H9 (cell line): ENCODE data around the gene MOGAT2. TPM values are rescaled to one million over a fixed set of nuclear protein-coding genes. Genes with fewer than 3 reads are reported as not detected.

Experiments used
- DNase-seq: peaks from one replicate; pipeline ENCODE4 v3.0.0-alpha.2; 2017
- H2AFZ ChIP-seq: one replicate; pipeline ENCODE4 v1.6.1; 2013; ENCODE audit warnings: mild to moderate bottlenecking, low read length, control low read depth, moderate library complexity
- H2AK5ac ChIP-seq: 2 replicates; pipeline ENCODE4 v1.6.1; 2013; ENCODE audit warnings: low read length, control low read depth, mixed read lengths; ENCODE audit not compliant: insufficient read length
- H2BK120ac ChIP-seq: one replicate; pipeline ENCODE4 v1.6.1; 2013; ENCODE audit warnings: low read depth, mild to moderate bottlenecking, low read length, control low read depth, inconsistent platforms; ENCODE audit not compliant: poor library complexity, severe bottlenecking
- H2BK12ac ChIP-seq: 2 replicates; pipeline ENCODE4 v1.6.1; 2013; ENCODE audit warnings: low read length, control low read depth, mixed read lengths, low read depth; ENCODE audit not compliant: insufficient read length
- H2BK15ac ChIP-seq: 2 replicates; pipeline ENCODE4 v1.6.1; 2013; ENCODE audit warnings: low read depth, low read length, control low read depth
- H2BK20ac ChIP-seq: one replicate; pipeline ENCODE4 v1.6.1; 2013; ENCODE audit warnings: low read depth, mild to moderate bottlenecking, low read length, control low read depth, inconsistent platforms; ENCODE audit not compliant: poor library complexity, severe bottlenecking
- H2BK5ac ChIP-seq: 2 replicates; pipeline ENCODE4 v1.6.1; 2013; ENCODE audit warnings: low read length, control low read depth, mixed read lengths; ENCODE audit not compliant: insufficient read length
- H3K14ac ChIP-seq: 2 replicates; pipeline ENCODE4 v1.6.1; 2013; ENCODE audit warnings: low read length, control low read depth; ENCODE audit not compliant: insufficient read depth
- H3K18ac ChIP-seq: 2 replicates; pipeline ENCODE4 v1.6.1; 2013; ENCODE audit warnings: low read depth, mild to moderate bottlenecking, mixed read lengths, low read length, control low read depth; ENCODE audit not compliant: insufficient read length
- H3K23ac ChIP-seq: 2 replicates; pipeline ENCODE4 v1.6.1; 2013; ENCODE audit warnings: low read length, control low read depth, mixed read lengths, low read depth; ENCODE audit not compliant: insufficient read length
- H3K23me2 ChIP-seq: 2 replicates; pipeline ENCODE4 v1.6.1; 2013; ENCODE audit warnings: low read depth, mild to moderate bottlenecking, mixed read lengths, low read length, control low read depth; ENCODE audit not compliant: insufficient read length, poor library complexity, severe bottlenecking
- H3K27ac ChIP-seq: 2 replicates; pipeline ENCODE4 v1.5.1; 2013; ENCODE audit warnings: low read length, control low read depth, mixed read lengths, low read depth; ENCODE audit not compliant: insufficient read length
- H3K27me3 ChIP-seq: 2 replicates; pipeline ENCODE4 v1.6.1; 2013; ENCODE audit warnings: low read length, control low read depth, inconsistent platforms; ENCODE audit not compliant: insufficient read depth
- H3K4ac ChIP-seq: 2 replicates; pipeline ENCODE4 v1.6.1; 2013; ENCODE audit warnings: low read depth, mild to moderate bottlenecking, control low read depth, inconsistent platforms, low read length, moderate library complexity
- H3K4me1 ChIP-seq: 2 replicates; pipeline ENCODE4 v1.6.1; 2013; ENCODE audit warnings: low read length, control low read depth, inconsistent platforms; ENCODE audit not compliant: insufficient read depth
- H3K4me2 ChIP-seq: 2 replicates; pipeline ENCODE4 v1.6.1; 2013; ENCODE audit warnings: low read length, control low read depth, mixed read lengths; ENCODE audit not compliant: insufficient read length, insufficient read depth
- H3K56ac ChIP-seq: 2 replicates; pipeline ENCODE4 v1.6.1; 2013; ENCODE audit warnings: low read depth, mild to moderate bottlenecking, mixed read lengths, low read length, control low read depth; ENCODE audit not compliant: insufficient read length
- H3K79me1 ChIP-seq: 2 replicates; pipeline ENCODE4 v1.6.1; 2013; ENCODE audit warnings: low read depth, mild to moderate bottlenecking, moderate library complexity, low read length, control low read depth, inconsistent platforms; ENCODE audit not compliant: insufficient read depth, poor library complexity, severe bottlenecking
- H3K79me2 ChIP-seq: 2 replicates; pipeline ENCODE4 v1.6.1; 2013; ENCODE audit warnings: low read length, control low read depth, inconsistent platforms; ENCODE audit not compliant: insufficient read depth
- H3K9ac ChIP-seq: 2 replicates; pipeline ENCODE4 v1.6.1; 2013; ENCODE audit warnings: low read length, control low read depth, mixed read lengths; ENCODE audit not compliant: insufficient read length; ENCODE audit errors: extremely low read depth
- H3K9me3 ChIP-seq: one replicate; pipeline ENCODE4 v1.6.1; 2013; ENCODE audit warnings: low read depth, low read length, inconsistent platforms; ENCODE audit not compliant: control insufficient read depth
- H3T11ph ChIP-seq: one replicate; pipeline ENCODE4 v1.6.1; 2013; ENCODE audit warnings: mild to moderate bottlenecking, low read length, control low read depth, inconsistent platforms
- H4K20me1 ChIP-seq: one replicate; pipeline ENCODE4 v1.6.1; 2013; ENCODE audit not compliant: control insufficient read depth, insufficient read length, insufficient read depth
- H4K5ac ChIP-seq: 2 replicates; pipeline ENCODE4 v1.6.1; 2013; ENCODE audit warnings: low read depth, mild to moderate bottlenecking, mixed read lengths, low read length, control low read depth; ENCODE audit not compliant: insufficient read length
- H4K8ac ChIP-seq: replicated peaks from 2 replicates; pipeline ENCODE4 v1.6.1; 2013; ENCODE audit warnings: low read length, control low read depth, mixed read lengths, low read depth; ENCODE audit not compliant: insufficient read length
- H4K91ac ChIP-seq: 2 replicates; pipeline ENCODE4 v1.6.1; 2013; ENCODE audit warnings: low read depth, mild to moderate bottlenecking, moderate library complexity, mixed read lengths, low read length, control low read depth; ENCODE audit not compliant: insufficient read length
- H3K27ac Mint-ChIP-seq, 3 experiments: 2 replicates in 2 of 3; 3 replicates in 1 of 3; pipeline ENCODE4 v1.8.0; 2020 to 2021; ENCODE audit warnings: mixed read lengths in 3 of 3, mild to moderate bottlenecking in 1 of 3, moderate library complexity in 1 of 3
- H3K27me3 Mint-ChIP-seq: 2 replicates; pipeline ENCODE4 v1.8.0; 2021; ENCODE audit warnings: low read depth, mild to moderate bottlenecking, moderate library complexity, mixed read lengths
- H3K36me3 Mint-ChIP-seq, 3 experiments: 2 replicates in 2 of 3; 3 replicates in 1 of 3; pipeline ENCODE4 v1.8.0; 2020 to 2021; ENCODE audit warnings: low read depth in 3 of 3, mixed read lengths in 3 of 3; ENCODE audit not compliant: insufficient read depth in 1 of 3
- H3K4me1 Mint-ChIP-seq, 2 experiments: 2 replicates each; pipeline ENCODE4 v1.8.0; 2020; ENCODE audit warnings: mixed read lengths in 2 of 2
- H3K4me3 Mint-ChIP-seq, 2 experiments: 2 replicates in 1 of 2; 3 replicates in 1 of 2; pipeline ENCODE4 v1.8.0; 2020 to 2021; ENCODE audit warnings: mild to moderate bottlenecking in 2 of 2, mixed read lengths in 2 of 2, moderate library complexity in 1 of 2
- H3K9me3 Mint-ChIP-seq, 2 experiments: 2 replicates in 1 of 2; 3 replicates in 1 of 2; pipeline ENCODE4 v1.8.0; 2020; ENCODE audit warnings: mild to moderate bottlenecking in 2 of 2, mixed read lengths in 2 of 2, moderate library complexity in 1 of 2
- WGBS: extraction: QIAGEN DNeasy Blood & Tissue Kit; methylation state at CpG from one replicate; pipeline ENCODE4 v1.1.7; 2013; ENCODE audit warnings: missing lambda C conversion rate, low lambda C conversion rate, mixed read lengths; ENCODE audit not compliant: insufficient read length; ENCODE audit errors: extremely low coverage; 5-methylcytosine and 5-hydroxymethylcytosine counted together
- total RNA-seq: library from RNA; stranded (reverse); gene quantifications from 2 replicates; pipeline ENCODE4 v1.2.1, GENCODE V29; 2021
- TF ChIP-seq, protein P1 (sequence below): fragments of 200-600 bp; sonication (generic); conservative IDR thresholded peaks from 3 replicates; pipeline ENCODE4 v1.8.0; 2021; ENCODE audit warnings: antibody characterized with exemption, mild to moderate bottlenecking

Gene MOGAT2
- total RNA-seq, 1 experiment from 2014 or later = not detected

- H2BK15ac ChIP-seq = no peak overlapping the region
- no peaks in the 10 kb centered on the region; a peak in 1 of 7 replicates for H3K36me3 Mint-ChIP-seq
- H3K27ac ChIP-seq = no peak overlapping the region
- no peaks in the 10 kb centered on the region for H3K4me1 ChIP-seq
- no peak overlapping the region for H3K4me3 Mint-ChIP-seq
- peaks cover 17% of the 10 kb centered on the region; the same call in 1 of the 2 replicates for H3K27me3 ChIP-seq
- H4K20me1 ChIP-seq = no peaks in the 10 kb centered on the region
- H2BK12ac ChIP-seq = no peak overlapping the region
- peaks cover 3% of the 10 kb centered on the region for H3K23me2 ChIP-seq
- H3K79me1 ChIP-seq = no peaks in the 10 kb centered on the region
- DNase-seq = no peak
- no peak overlapping the region for H2AK5ac ChIP-seq
- H3K18ac ChIP-seq = no peak overlapping the region
- peaks cover 77% of the 10 kb centered on the region for H3K27me3 Mint-ChIP-seq
- H2BK5ac ChIP-seq = no peak overlapping the region
- no CpG with 5 or more reads among the region's 6 CpGs for whole genome bisulfite sequencing
- no peaks in the 10 kb centered on the region for H3K9me3 ChIP-seq
- no peaks in the 10 kb centered on the region for H3K79me2 ChIP-seq
- peaks cover 36 to 43% of the 10 kb centered on the region in 2 experiments for H3K4me1 Mint-ChIP-seq
- H3K23ac ChIP-seq = no peak overlapping the region
- H3K56ac ChIP-seq = no peak overlapping the region
- TF ChIP-seq, protein P1, sequence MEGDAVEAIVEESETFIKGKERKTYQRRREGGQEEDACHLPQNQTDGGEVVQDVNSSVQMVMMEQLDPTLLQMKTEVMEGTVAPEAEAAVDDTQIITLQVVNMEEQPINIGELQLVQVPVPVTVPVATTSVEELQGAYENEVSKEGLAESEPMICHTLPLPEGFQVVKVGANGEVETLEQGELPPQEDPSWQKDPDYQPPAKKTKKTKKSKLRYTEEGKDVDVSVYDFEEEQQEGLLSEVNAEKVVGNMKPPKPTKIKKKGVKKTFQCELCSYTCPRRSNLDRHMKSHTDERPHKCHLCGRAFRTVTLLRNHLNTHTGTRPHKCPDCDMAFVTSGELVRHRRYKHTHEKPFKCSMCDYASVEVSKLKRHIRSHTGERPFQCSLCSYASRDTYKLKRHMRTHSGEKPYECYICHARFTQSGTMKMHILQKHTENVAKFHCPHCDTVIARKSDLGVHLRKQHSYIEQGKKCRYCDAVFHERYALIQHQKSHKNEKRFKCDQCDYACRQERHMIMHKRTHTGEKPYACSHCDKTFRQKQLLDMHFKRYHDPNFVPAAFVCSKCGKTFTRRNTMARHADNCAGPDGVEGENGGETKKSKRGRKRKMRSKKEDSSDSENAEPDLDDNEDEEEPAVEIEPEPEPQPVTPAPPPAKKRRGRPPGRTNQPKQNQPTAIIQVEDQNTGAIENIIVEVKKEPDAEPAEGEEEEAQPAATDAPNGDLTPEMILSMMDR = no peak
- no peak overlapping the region for H3K27ac Mint-ChIP-seq
- no peak overlapping the region for H2BK20ac ChIP-seq
- peaks cover 0 to 4% of the 10 kb centered on the region in 2 experiments; a peak in 1 of 5 replicates for H3K9me3 Mint-ChIP-seq
- H3T11ph ChIP-seq = no peak overlapping the region
- no peak overlapping the region for H3K9ac ChIP-seq
- H4K8ac ChIP-seq = no peak overlapping the region
- no peak overlapping the region for H3K4ac ChIP-seq
- H2BK120ac ChIP-seq = no peak overlapping the region
- H3K14ac ChIP-seq = no peak overlapping the region
- H4K91ac ChIP-seq = no peak overlapping the region
- no peak overlapping the region for H4K5ac ChIP-seq
- no peak overlapping the region for H3K4me2 ChIP-seq
- no peak overlapping the region for H2AFZ ChIP-seq
Measured at GRCh38 chr11:75771646-75772410, 54.2 kb downstream of the MOGAT2 start.
